Glomerular endothelial cell (primary cell): Measurements from ENCODE around the gene PPP1R3C. TPM values are rescaled to one million over a fixed set of nuclear protein-coding genes. Genes with fewer than 3 reads are reported as not detected.

Source experiments
- DNase-seq: peaks from one replicate; pipeline ENCODE4 v3.0.0-alpha.2; 2011; ENCODE audit warnings: low read depth, low spot score; ENCODE audit errors: extremely low read depth
- total RNA-seq: library from RNA; depleted of rRNA; stranded (reverse); fragments of >200 nt; gene quantifications from 2 replicates; pipeline ENCODE4 v1.2.3, GENCODE V29; 2015

The PPP1R3C gene
- total RNA-seq, result 0.87 and 1.3 TPM in 2 replicates

GRCh38 chr10:91632671-91633550 is at the start of gene PPP1R3C:
Gene PPP1R3C (minus strand): TSS chr10:91633071. CDS start chr10:91632969, 102 bp downstream.
- DNase-seq, result no peak

- no peak for DNase-seq
Observed at GRCh38 chr10:91681361-91682276, 48.7 kb upstream of the PPP1R3C start.

GRCh38 chr10:91680487-91680886 is 47.6 kb upstream of the PPP1R3C start:
- DNase-seq, result no peak

GRCh38 chr10:91679296-91679695 is 46.4 kb upstream of the PPP1R3C start:
- DNase-seq, result no peak

- no peak for DNase-seq
Observed at GRCh38 chr10:91677911-91678310, 45.0 kb upstream of the PPP1R3C start.

GRCh38 chr10:91672021-91672608 is 39.2 kb upstream of the PPP1R3C start:
- no peak for DNase-seq

GRCh38 chr10:91668913-91669312 is 36.0 kb upstream of the PPP1R3C start:
- DNase-seq, result no peak

GRCh38 chr10:91665842-91666241 is 33.0 kb upstream of the PPP1R3C start:
- DNase-seq, result no peak

GRCh38 chr10:91664426-91664825 is 31.6 kb upstream of the PPP1R3C start:
- DNase-seq, result no peak

GRCh38 chr10:91662993-91663392 is 30.1 kb upstream of the PPP1R3C start:
- DNase-seq, result no peak

GRCh38 chr10:91653219-91653870 is 20.5 kb upstream of the PPP1R3C start:
- DNase-seq, result no peak

- DNase-seq, result no peak
Observed at GRCh38 chr10:91652364-91652763, 19.5 kb upstream of the PPP1R3C start.

GRCh38 chr10:91643700-91644099 is 10.8 kb upstream of the PPP1R3C start:
- no peak for DNase-seq

GRCh38 chr10:91642831-91643692 is 10.2 kb upstream of the PPP1R3C start:
- DNase-seq, result no peak

GRCh38 chr10:91636892-91637291 is 4.0 kb upstream of the PPP1R3C start:
- no peak for DNase-seq

GRCh38 chr10:91635401-91636400 is 2.8 kb upstream of the PPP1R3C start:
- DNase-seq, result no peak

GRCh38 chr10:91634898-91635297 is 2.0 kb upstream of the PPP1R3C start:
- no peak for DNase-seq

- DNase-seq, result no peak
Observed at GRCh38 chr10:91634246-91634645, 1.4 kb upstream of the PPP1R3C start.
